ENCODE data around the gene ADAMTSL1. TPM values are rescaled to one million over a fixed set of nuclear protein-coding genes. Genes with fewer than 3 reads are reported as not detected.

The ADAMTSL1 gene
- total RNA-seq, 6 experiments from 2014 or later = 0.73 to 2.1 (median 0.89) TPM

- H3K4me1 ChIP-seq = no peaks in the 10 kb centered on the region
- no peak overlapping the region for H3K27ac ChIP-seq
- no peaks in the 10 kb centered on the region for H3K9me3 ChIP-seq
- WGBS (ENCODE audit: insufficient coverage, low coverage, low lambda C conversion rate, missing lambda C conversion rate) = 44% methylated on average over 3 of the region's 3 CpGs
- H3K4me3 ChIP-seq = no peak overlapping the region
- H3K27me3 ChIP-seq = no peaks in the 10 kb centered on the region
- H3K36me3 ChIP-seq = no peaks in the 10 kb centered on the region
- ATAC-seq (peak in 2 of 4 donors; percentile 21 to 24), DNase-seq (no peak)
- no peak for TF ChIP-seq POLR2A (IDR thresholded peaks at IDR 0.05)
- TF ChIP-seq CTCF (IDR thresholded peaks at IDR 0.05) = no peak
- intact Hi-C loops (cut with DNase I) = no loop called here
Observed at GRCh38 chr9:18783909-18784308, 310.0 kb downstream of the ADAMTSL1 start.

GRCh38 chr9:18785604-18786003 is 311.7 kb downstream of the ADAMTSL1 start:
- WGBS (ENCODE audit: insufficient coverage, low coverage, low lambda C conversion rate, missing lambda C conversion rate) = 52% methylated on average over 2 of the region's 2 CpGs
- TF ChIP-seq POLR2A (IDR thresholded peaks at IDR 0.05) (no peak), CTCF (IDR thresholded peaks at IDR 0.05) (no peak)
- H3K36me3 ChIP-seq = no peaks in the 10 kb centered on the region
- no peaks in the 10 kb centered on the region for H3K4me1 ChIP-seq
- H3K4me3 ChIP-seq = no peak overlapping the region
- H3K27me3 ChIP-seq = no peaks in the 10 kb centered on the region
- H3K27ac ChIP-seq = no peak overlapping the region
- intact Hi-C loops (cut with DNase I) = no loop called here
- ATAC-seq (peak in 1 of 4 donors; percentile 55), DNase-seq (no peak)
- no peaks in the 10 kb centered on the region for H3K9me3 ChIP-seq

GRCh38 chr9:18786196-18786595 is 312.2 kb downstream of the ADAMTSL1 start:
- TF ChIP-seq POLR2A (IDR thresholded peaks at IDR 0.05) (no peak), CTCF (IDR thresholded peaks at IDR 0.05) (no peak)
- no peaks in the 10 kb centered on the region for H3K9me3 ChIP-seq
- ATAC-seq (no peak), DNase-seq (no peak)
- intact Hi-C loops (cut with DNase I) = no loop called here
- WGBS (ENCODE audit: insufficient coverage, low coverage, low lambda C conversion rate, missing lambda C conversion rate) = 39% methylated on average over 3 of the region's 3 CpGs
- H3K27ac ChIP-seq = peak overlapping the region in 1 of 3 donors; percentile 47
- H3K4me1 ChIP-seq = no peaks in the 10 kb centered on the region
- H3K27me3 ChIP-seq = no peaks in the 10 kb centered on the region
- no peak overlapping the region for H3K4me3 ChIP-seq
- no peaks in the 10 kb centered on the region for H3K36me3 ChIP-seq

- no peak for DNase-seq
- Histone ChIP-seq H3K4me3 (no peak overlapping the region), H3K9me3 (no peaks in the 10 kb centered on the region), H3K27ac (peak overlapping the region in 1 of 3 donors; percentile 47), H3K27me3 (no peaks in the 10 kb centered on the region), H3K4me1 (no peaks in the 10 kb centered on the region), H3K36me3 (no peaks in the 10 kb centered on the region)
- WGBS (ENCODE audit: insufficient coverage, low coverage, low lambda C conversion rate, missing lambda C conversion rate) = 36% methylated on average over 2 of the region's 2 CpGs
- peak in 2 of 4 donors; percentile 17 to 46 for ATAC-seq
- TF ChIP-seq CTCF (IDR thresholded peaks at IDR 0.05) (no peak), POLR2A (IDR thresholded peaks at IDR 0.05) (no peak)
- intact Hi-C loops (cut with DNase I) = no loop called here
Observed at GRCh38 chr9:18786911-18787650, 313.1 kb downstream of the ADAMTSL1 start.

Data from right lobe of liver (tissue), 6 donors.